Activated naive CD4-positive, alpha-beta T cell treated with anti-CD3 and anti-CD28 coated beads, Interleukin-2, amount 50 U/mL, for 24 hours (primary cell): Measurements from ENCODE around the gene SLAIN1.
"Not testable (repeated sequence)": the region's sequence is repeated elsewhere in the genome, so short reads cannot be mapped to it uniquely, and the experiment has no call there.

Experiments used
- H3K27ac Mint-ChIP-seq: one replicate; pipeline ENCODE4 v1.8.0; 2021; ENCODE audit warnings: mild to moderate bottlenecking, mixed read lengths
- H3K27me3 Mint-ChIP-seq: one replicate; pipeline ENCODE4 v1.8.0; 2021; ENCODE audit warnings: mixed read lengths
- H3K36me3 Mint-ChIP-seq: one replicate; pipeline ENCODE4 v1.8.0; 2021; ENCODE audit warnings: mixed read lengths
- H3K4me1 Mint-ChIP-seq: one replicate; pipeline ENCODE4 v1.8.0; 2021; ENCODE audit warnings: mixed read lengths
- H3K4me3 Mint-ChIP-seq: one replicate; pipeline ENCODE4 v1.8.0; 2021; ENCODE audit warnings: mild to moderate bottlenecking, mixed read lengths
- H3K9me3 Mint-ChIP-seq: one replicate; pipeline ENCODE4 v1.8.0; 2021; ENCODE audit warnings: mixed read lengths

SLAIN1 gene

DNA sequence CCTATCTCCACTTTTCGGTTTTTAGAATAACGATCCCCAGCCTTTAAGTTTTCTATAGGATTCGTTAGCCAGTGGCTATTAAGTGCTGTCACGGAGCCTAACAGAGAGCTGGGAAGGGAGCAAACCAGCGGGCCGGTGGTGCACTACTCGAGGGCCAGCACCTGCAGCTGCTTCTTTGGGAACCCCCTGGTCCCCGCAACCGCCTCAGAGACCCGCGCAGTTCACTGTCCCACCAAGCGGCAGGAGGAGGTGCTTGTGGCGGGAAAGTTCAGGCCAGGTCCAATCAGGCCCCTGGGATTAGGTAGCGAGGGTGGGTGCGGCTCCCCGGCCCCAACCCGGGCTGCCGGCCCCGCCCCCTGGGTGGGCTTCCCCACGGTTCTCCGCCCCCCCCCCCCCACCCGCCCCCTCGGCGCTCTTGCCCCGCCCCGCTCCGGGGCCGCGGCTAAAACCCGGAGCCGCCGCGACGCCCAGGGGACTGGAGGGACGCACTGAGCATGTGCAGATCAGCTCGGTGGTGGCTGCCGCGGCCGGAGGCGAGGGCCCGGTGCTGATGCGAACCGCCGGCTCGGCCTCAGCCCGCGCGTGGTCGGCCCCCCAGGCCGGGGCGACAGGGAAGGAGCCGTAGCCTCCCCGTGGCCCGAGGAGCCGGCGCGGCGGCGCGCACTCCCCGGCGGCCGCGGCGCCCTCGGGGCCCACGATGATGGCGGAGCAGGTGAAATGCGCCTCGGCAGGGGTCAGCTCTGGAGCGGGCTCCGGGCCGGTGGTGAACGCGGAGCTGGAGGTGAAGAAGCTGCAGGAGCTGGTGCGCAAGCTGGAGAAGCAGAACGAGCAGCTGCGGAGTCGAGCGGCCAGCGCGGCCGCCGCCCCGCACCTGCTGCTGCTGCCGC is at the start of gene SLAIN1:
SLAIN1 (plus strand) TSS at position 471 of the 887 bp plus-strand sequence; CDS start at position 698, 227 bp downstream.
- H3K4me1 Mint-ChIP-seq = peaks cover 57% of the 10 kb centered on the region
- H3K36me3 Mint-ChIP-seq = no peaks in the 10 kb centered on the region

GRCh38 chr13:77650409-77650808 is 47.1 kb upstream of the SLAIN1 start:
- peaks cover 4% of the 10 kb centered on the region for H3K36me3 Mint-ChIP-seq
- no peak overlapping the region for H3K27ac Mint-ChIP-seq
- peaks cover 6% of the 10 kb centered on the region for H3K27me3 Mint-ChIP-seq
- H3K4me1 Mint-ChIP-seq = no peaks in the 10 kb centered on the region
- no peak overlapping the region for H3K4me3 Mint-ChIP-seq
- H3K9me3 Mint-ChIP-seq = peaks cover 8% of the 10 kb centered on the region

More for the DNA sequence above, at the start of gene SLAIN1:
- H3K9me3 Mint-ChIP-seq = no peaks in the 10 kb centered on the region
- peak within 1 kb of the TSS; percentile 74 for H3K27ac Mint-ChIP-seq
- peak within 1 kb of the TSS; percentile 99 for H3K4me3 Mint-ChIP-seq
- H3K27me3 Mint-ChIP-seq = no peaks in the 10 kb centered on the region

GRCh38 chr13:77653301-77653700 is 44.2 kb upstream of the SLAIN1 start:
- Mint-ChIP-seq H3K27me3 (peaks cover 2% of the 10 kb centered on the region), H3K4me1 (no peaks in the 10 kb centered on the region)

DNA sequence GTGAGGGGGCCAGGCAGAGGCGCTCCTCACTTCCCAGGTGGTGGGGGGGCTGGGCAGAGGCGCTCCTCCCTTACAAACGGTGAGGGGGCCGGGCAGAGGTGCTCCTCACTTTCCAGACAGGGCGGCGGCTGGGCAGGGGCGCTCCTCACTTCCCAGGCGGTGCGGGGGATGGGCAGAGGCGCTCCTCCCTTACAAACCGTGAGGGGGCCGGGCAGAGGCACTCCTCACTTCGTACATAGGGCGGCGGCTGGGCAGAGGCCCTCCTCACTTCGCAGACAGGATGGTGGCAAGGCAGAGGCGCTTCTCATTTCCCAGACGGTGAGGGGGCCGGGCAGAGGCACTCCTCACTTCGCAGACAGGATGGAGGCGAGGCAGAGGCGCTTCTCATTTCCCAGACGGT is 37.5 kb upstream of the SLAIN1 start:
- not testable (repeated sequence) for H3K4me1 Mint-ChIP-seq, H3K27ac Mint-ChIP-seq, H3K27me3 Mint-ChIP-seq, H3K36me3 Mint-ChIP-seq, H3K9me3 Mint-ChIP-seq, H3K4me3 Mint-ChIP-seq

More at GRCh38 chr13:77653301-77653700, 44.2 kb upstream of the SLAIN1 start:
- no peak overlapping the region for H3K27ac Mint-ChIP-seq
- H3K4me3 Mint-ChIP-seq = no peak overlapping the region
- peaks cover 2% of the 10 kb centered on the region for H3K36me3 Mint-ChIP-seq
- peaks cover 8% of the 10 kb centered on the region for H3K9me3 Mint-ChIP-seq

DNA sequence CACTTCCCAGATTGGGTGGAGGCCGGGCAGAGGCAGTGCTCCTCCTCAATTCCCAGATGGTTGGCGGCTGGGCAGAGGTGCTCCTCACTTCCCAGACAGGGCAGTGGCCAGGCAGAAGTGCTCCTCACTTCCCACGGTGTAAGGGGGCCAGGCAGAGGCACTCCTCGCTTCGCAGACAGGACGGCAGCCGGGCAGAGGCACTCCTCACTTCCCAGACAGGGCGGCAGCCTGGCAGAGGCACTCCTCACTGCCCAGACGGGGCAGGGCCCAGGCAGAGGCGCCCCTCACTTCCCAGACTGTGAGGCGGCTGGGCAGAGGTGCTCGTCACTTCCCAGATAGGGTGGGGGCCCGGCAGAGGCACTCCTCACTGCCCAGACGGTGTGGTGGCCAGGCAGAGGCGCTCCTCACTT is 36.6 kb upstream of the SLAIN1 start:
- no peaks in the 10 kb centered on the region for H3K4me1 Mint-ChIP-seq

GRCh38 chr13:77662301-77662700 is 35.2 kb upstream of the SLAIN1 start:
- not testable (repeated sequence) for H3K27me3 Mint-ChIP-seq, H3K4me1 Mint-ChIP-seq, H3K27ac Mint-ChIP-seq, H3K36me3 Mint-ChIP-seq, H3K9me3 Mint-ChIP-seq, H3K4me3 Mint-ChIP-seq

More for the DNA sequence above, 36.6 kb upstream of the SLAIN1 start:
- peaks cover 4% of the 10 kb centered on the region for H3K27me3 Mint-ChIP-seq
- no peak overlapping the region for H3K27ac Mint-ChIP-seq
- H3K36me3 Mint-ChIP-seq = no peaks in the 10 kb centered on the region
- no peaks in the 10 kb centered on the region for H3K9me3 Mint-ChIP-seq
- no peak overlapping the region for H3K4me3 Mint-ChIP-seq

- H3K9me3 Mint-ChIP-seq, H3K36me3 Mint-ChIP-seq, H3K4me3 Mint-ChIP-seq, H3K27ac Mint-ChIP-seq, H3K27me3 Mint-ChIP-seq, H3K4me1 Mint-ChIP-seq: not testable (repeated sequence)
Observed at GRCh38 chr13:77662831-77663230, 34.7 kb upstream of the SLAIN1 start.

DNA sequence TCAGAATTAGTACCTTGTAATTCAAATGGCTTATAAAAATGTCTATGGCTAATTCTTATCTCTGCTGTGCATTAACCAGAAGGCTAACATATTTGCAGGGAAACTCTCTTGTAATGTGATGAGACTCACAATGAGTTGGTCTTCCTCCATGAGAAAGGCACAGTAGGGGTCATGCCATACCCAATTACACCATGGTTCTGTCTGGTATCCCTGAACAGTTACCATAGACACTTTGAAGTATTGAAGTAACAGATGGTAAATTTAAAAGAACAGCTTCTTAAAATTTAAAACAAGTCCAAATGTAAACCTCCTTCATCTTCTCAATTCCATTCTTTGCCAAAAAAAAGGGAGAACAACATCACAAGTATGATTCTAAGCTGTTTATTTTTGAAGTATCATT is 22.6 kb upstream of the SLAIN1 start:
- Mint-ChIP-seq H3K4me1 (no peaks in the 10 kb centered on the region), H3K4me3 (no peak overlapping the region), H3K36me3 (peaks cover 3% of the 10 kb centered on the region), H3K27me3 (peaks cover 34% of the 10 kb centered on the region), H3K9me3 (peaks cover 6% of the 10 kb centered on the region), H3K27ac (no peak overlapping the region)

- Mint-ChIP-seq H3K4me3 (no peak overlapping the region), H3K27ac (no peak overlapping the region), H3K4me1 (no peaks in the 10 kb centered on the region), H3K27me3 (peaks cover 20% of the 10 kb centered on the region), H3K9me3 (no peaks in the 10 kb centered on the region), H3K36me3 (peaks cover 3% of the 10 kb centered on the region)
Observed at GRCh38 chr13:77678691-77679235, 18.7 kb upstream of the SLAIN1 start.

DNA sequence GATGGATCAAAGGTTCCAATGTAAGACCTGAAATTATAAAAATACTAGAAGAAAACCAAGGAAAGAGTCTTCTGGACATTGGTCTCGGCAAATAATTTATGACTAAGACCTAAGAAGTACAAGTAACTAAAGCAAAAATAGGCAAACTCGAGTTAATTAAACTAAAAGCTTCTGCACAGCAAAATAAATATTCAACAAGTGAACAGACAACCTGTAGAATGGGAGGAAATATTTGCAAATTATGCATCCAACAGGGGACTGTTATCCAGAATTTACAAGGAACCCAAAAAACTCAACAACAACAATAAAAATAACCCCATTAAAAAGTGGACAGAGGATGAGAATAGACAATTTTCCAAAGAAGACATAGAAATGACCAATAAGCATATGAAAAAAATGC is 9.7 kb upstream of the SLAIN1 start:
- H3K27ac Mint-ChIP-seq = no peak overlapping the region

GRCh38 chr13:77691871-77692270 is 5.6 kb upstream of the SLAIN1 start:
- Mint-ChIP-seq H3K27ac (no peak overlapping the region), H3K4me3 (no peak overlapping the region), H3K4me1 (peaks cover 24% of the 10 kb centered on the region), H3K27me3 (no peaks in the 10 kb centered on the region), H3K9me3 (peaks cover 11% of the 10 kb centered on the region), H3K36me3 (no peaks in the 10 kb centered on the region)

More for the DNA sequence above, 9.7 kb upstream of the SLAIN1 start:
- Mint-ChIP-seq H3K4me1 (no peaks in the 10 kb centered on the region), H3K4me3 (no peak overlapping the region), H3K27me3 (peaks cover 2% of the 10 kb centered on the region), H3K36me3 (no peaks in the 10 kb centered on the region), H3K9me3 (peaks cover 12% of the 10 kb centered on the region)

DNA sequence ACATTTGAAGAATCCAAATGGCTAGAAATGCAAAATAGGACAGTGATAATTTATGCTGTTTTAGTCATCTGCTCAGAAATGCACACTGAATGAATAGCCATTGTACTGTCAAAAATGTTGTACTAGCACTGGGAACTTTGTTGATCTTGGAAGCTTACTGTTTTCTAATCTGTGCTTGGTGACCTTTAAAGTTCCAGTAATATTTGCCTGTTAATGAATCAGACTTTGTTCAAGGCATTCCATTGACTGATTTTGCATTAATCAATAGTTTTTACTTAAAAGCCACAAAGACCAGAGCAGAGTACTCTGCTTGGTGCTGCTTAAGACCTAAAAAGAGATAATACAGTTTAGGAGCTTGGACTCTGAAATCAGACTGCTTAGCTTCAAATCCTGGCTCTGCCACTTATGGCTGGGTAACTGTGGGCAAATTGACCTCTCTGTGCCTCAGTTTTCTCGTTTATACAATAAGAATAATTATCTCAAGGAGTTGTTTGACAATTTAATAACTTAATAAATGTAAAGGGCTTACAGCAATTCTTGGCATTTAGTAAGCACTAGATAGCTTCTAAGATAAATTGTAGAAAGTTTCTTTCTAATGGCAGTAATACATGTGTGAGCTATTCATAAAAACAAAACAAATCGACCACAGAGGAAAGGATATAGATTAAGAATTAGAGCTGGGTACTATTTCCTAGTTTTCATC is 4.6 kb upstream of the SLAIN1 start:
- Mint-ChIP-seq H3K9me3 (peaks cover under 1% of the 10 kb centered on the region), H3K4me3 (no peak overlapping the region), H3K27ac (no peak overlapping the region), H3K4me1 (peaks cover 28% of the 10 kb centered on the region), H3K36me3 (no peaks in the 10 kb centered on the region), H3K27me3 (no peaks in the 10 kb centered on the region)

DNA sequence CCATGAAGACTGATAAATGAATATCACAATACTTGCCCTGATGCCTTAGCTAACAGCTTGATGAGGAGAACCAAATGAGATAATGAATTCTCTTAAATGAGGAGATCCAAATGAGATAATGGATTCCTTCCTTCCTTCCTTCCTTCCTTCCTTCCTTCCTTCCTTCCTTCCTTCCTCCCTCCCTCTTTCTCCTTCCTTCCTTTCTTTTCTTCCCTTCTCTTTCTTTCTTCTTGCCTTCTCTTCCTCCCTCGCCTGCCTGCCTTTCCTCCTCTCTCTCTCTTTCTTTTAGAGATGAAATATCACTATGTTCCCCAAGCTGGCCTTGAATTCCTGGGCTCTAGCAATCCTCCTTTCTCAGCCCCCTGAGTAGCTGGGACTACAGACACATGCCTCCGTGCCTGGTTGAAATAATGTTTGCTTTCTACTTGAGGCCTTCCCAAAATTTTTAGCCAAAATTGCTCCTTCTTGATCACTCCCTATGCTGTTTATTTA is 4.0 kb upstream of the SLAIN1 start:
- Mint-ChIP-seq H3K4me3 (no peak overlapping the region), H3K27ac (peak overlapping the region; percentile 13), H3K27me3 (no peaks in the 10 kb centered on the region), H3K9me3 (no peaks in the 10 kb centered on the region), H3K4me1 (peaks cover 28% of the 10 kb centered on the region), H3K36me3 (no peaks in the 10 kb centered on the region)

- H3K27me3 Mint-ChIP-seq = no peaks in the 10 kb centered on the region
- H3K9me3 Mint-ChIP-seq = no peaks in the 10 kb centered on the region
- H3K36me3 Mint-ChIP-seq = no peaks in the 10 kb centered on the region
- H3K27ac Mint-ChIP-seq = no peak overlapping the region
- H3K4me1 Mint-ChIP-seq = peaks cover 51% of the 10 kb centered on the region
- H3K4me3 Mint-ChIP-seq = peak overlapping the region; percentile 85
Observed at GRCh38 chr13:77696006-77696878, 1.2 kb upstream of the SLAIN1 start.

DNA sequence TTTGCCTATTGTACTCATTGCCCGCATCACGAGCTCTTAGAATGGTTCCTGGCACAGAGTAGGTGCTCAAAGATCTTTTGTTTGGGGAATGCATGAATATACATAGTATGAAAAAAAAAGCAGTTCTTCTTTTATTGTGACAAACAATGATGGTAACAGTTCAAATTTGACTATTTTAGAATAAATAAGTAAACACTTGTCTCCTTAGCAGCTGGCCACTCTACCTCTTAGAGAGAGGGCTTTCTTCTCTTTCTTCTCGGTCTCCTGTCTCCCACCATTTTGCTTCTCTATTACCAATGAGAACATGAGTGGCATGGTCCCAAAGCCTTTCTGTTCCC is 639 bp upstream of the SLAIN1 start:
- Mint-ChIP-seq H3K36me3 (no peaks in the 10 kb centered on the region), H3K9me3 (no peaks in the 10 kb centered on the region), H3K4me1 (peaks cover 51% of the 10 kb centered on the region), H3K4me3 (peak overlapping the region; percentile 85), H3K27me3 (no peaks in the 10 kb centered on the region), H3K27ac (peak overlapping the region; percentile 48)
